Glutamatergic neuron (in vitro differentiated cells): ENCODE measurements around the gene CCDC87. TPM values are rescaled to one million over a fixed set of nuclear protein-coding genes. Genes with fewer than 3 reads are reported as not detected.
"Not testable (repeated sequence)": the region's sequence is repeated elsewhere in the genome, so short reads cannot be mapped to it uniquely, and the experiment has no call there.

Experiments
- DNase-seq: peaks from one replicate; pipeline ENCODE4 v3.0.0; 2022
- H3K27ac Mint-ChIP-seq: one replicate; pipeline ENCODE4 v1.8.0; 2020; ENCODE audit warnings: mild to moderate bottlenecking, mixed read lengths, inconsistent platforms; ENCODE audit not compliant: unreplicated experiment
- H3K27me3 Mint-ChIP-seq: one replicate; pipeline ENCODE4 v1.8.0; 2020; ENCODE audit warnings: mild to moderate bottlenecking, moderate library complexity, mixed read lengths, inconsistent platforms; ENCODE audit not compliant: unreplicated experiment
- H3K36me3 Mint-ChIP-seq: one replicate; pipeline ENCODE4 v1.8.0; 2020; ENCODE audit warnings: mild to moderate bottlenecking, mixed read lengths, inconsistent platforms; ENCODE audit not compliant: unreplicated experiment
- H3K4me1 Mint-ChIP-seq: one replicate; pipeline ENCODE4 v1.8.0; 2020; ENCODE audit warnings: mild to moderate bottlenecking, low read depth, mixed read lengths, inconsistent platforms; ENCODE audit not compliant: unreplicated experiment
- H3K4me3 Mint-ChIP-seq: one replicate; pipeline ENCODE4 v1.8.0; 2020; ENCODE audit warnings: mild to moderate bottlenecking, mixed read lengths, inconsistent platforms; ENCODE audit not compliant: unreplicated experiment
- H3K9me3 Mint-ChIP-seq: one replicate; pipeline ENCODE4 v1.8.0; 2020; ENCODE audit warnings: mild to moderate bottlenecking, moderate library complexity, mixed read lengths, inconsistent platforms; ENCODE audit not compliant: unreplicated experiment
- CTCF ChIP-seq: fragments of 200-600 bp; sonication (generic); IDR thresholded peaks from one replicate; pipeline ENCODE4 v1.5.0; 2021; ENCODE audit not compliant: partially characterized antibody, unreplicated experiment
- total RNA-seq: library from RNA; stranded (reverse); fragmentation: NEBNext Ultra II Directional; extraction: Animal tissue kit (Norgen Biotek cat#: 25700); gene quantifications from one replicate; pipeline ENCODE4 v1.2.1, GENCODE V29; 2021; ENCODE audit not compliant: unreplicated experiment

Gene CCDC87
- total RNA-seq, 1 donor from 2014 or later, result 0.51 TPM

GRCh38 chr11:66591175-66591574 lies 1.7 kb downstream of the CCDC87 start:
- Mint-ChIP-seq H3K4me1 (peaks cover 6% of the 10 kb centered on the region), H3K27me3 (peaks cover 7% of the 10 kb centered on the region), H3K9me3 (peaks cover 14% of the 10 kb centered on the region), H3K27ac (no peak overlapping the region), H3K4me3 (no peak overlapping the region), H3K36me3 (no peaks in the 10 kb centered on the region)
- no peak for TF ChIP-seq CTCF
- no peak for DNase-seq

- Mint-ChIP-seq H3K4me1 (peaks cover 6% of the 10 kb centered on the region), H3K36me3 (no peaks in the 10 kb centered on the region), H3K27me3 (peaks cover 7% of the 10 kb centered on the region), H3K27ac (no peak overlapping the region), H3K9me3 (peaks cover 14% of the 10 kb centered on the region), H3K4me3 (no peak overlapping the region)
- TF ChIP-seq CTCF, result no peak
- DNase-seq, result no peak
Measured at GRCh38 chr11:66589996-66590675, 2.7 kb downstream of the CCDC87 start.

GRCh38 chr11:66589315-66589714 lies 3.5 kb downstream of the CCDC87 start:
- not testable (repeated sequence) for DNase-seq, H3K27ac Mint-ChIP-seq, H3K4me3 Mint-ChIP-seq, H3K36me3 Mint-ChIP-seq, H3K4me1 Mint-ChIP-seq, H3K27me3 Mint-ChIP-seq
- H3K9me3 Mint-ChIP-seq, result peaks cover 14% of the 10 kb centered on the region

GRCh38 chr11:66586136-66586535 lies 6.7 kb downstream of the CCDC87 start:
- H3K27ac Mint-ChIP-seq, result no peak overlapping the region

GRCh38 chr11:66585447-66585846 lies 7.4 kb downstream of the CCDC87 start:
- not testable (repeated sequence) for H3K9me3 Mint-ChIP-seq

More at GRCh38 chr11:66586136-66586535, 6.7 kb downstream of the CCDC87 start:
- DNase-seq, result no peak
- H3K36me3 Mint-ChIP-seq, result peaks cover 5% of the 10 kb centered on the region
- peaks cover 11% of the 10 kb centered on the region for H3K9me3 Mint-ChIP-seq
- no peak overlapping the region for H3K4me3 Mint-ChIP-seq
- TF ChIP-seq CTCF, result no peak
- no peaks in the 10 kb centered on the region for H3K4me1 Mint-ChIP-seq
- H3K27me3 Mint-ChIP-seq, result peaks cover 2% of the 10 kb centered on the region

GRCh38 chr11:66582565-66583147 lies 10.2 kb downstream of the CCDC87 start:
- not testable (repeated sequence) for H3K4me3 Mint-ChIP-seq, H3K27me3 Mint-ChIP-seq, DNase-seq, H3K9me3 Mint-ChIP-seq, H3K4me1 Mint-ChIP-seq, H3K36me3 Mint-ChIP-seq, H3K27ac Mint-ChIP-seq

More at GRCh38 chr11:66585447-66585846, 7.4 kb downstream of the CCDC87 start:
- H3K4me1 Mint-ChIP-seq, H3K27ac Mint-ChIP-seq, H3K27me3 Mint-ChIP-seq, H3K36me3 Mint-ChIP-seq, H3K4me3 Mint-ChIP-seq, DNase-seq: not testable (repeated sequence)
